Mammary epithelial cell (primary cell): ENCODE measurements around the gene GMPPA.

Experiments used
- EZH2 ChIP-seq: IDR thresholded peaks from 2 replicates; pipeline ENCODE4 v1.6.1; 2012; ENCODE audit warnings: low read length, inconsistent platforms, borderline replicate concordance
- TF ChIP-seq, protein P1 (sequence below), 2 donors: IDR thresholded peaks in 1 of 2; conservative IDR thresholded peaks in 1 of 2; 2 replicates each; pipeline ENCODE4 v1.5.1; 2011 to 2012; ENCODE audit warnings: inconsistent platforms in 2 of 2, low read length in 2 of 2, mild to moderate bottlenecking in 2 of 2, control low read depth in 1 of 2, low read depth in 1 of 2; ENCODE audit not compliant: insufficient read depth in 1 of 2; ENCODE audit errors: extremely low read depth in 1 of 2

DNA sequence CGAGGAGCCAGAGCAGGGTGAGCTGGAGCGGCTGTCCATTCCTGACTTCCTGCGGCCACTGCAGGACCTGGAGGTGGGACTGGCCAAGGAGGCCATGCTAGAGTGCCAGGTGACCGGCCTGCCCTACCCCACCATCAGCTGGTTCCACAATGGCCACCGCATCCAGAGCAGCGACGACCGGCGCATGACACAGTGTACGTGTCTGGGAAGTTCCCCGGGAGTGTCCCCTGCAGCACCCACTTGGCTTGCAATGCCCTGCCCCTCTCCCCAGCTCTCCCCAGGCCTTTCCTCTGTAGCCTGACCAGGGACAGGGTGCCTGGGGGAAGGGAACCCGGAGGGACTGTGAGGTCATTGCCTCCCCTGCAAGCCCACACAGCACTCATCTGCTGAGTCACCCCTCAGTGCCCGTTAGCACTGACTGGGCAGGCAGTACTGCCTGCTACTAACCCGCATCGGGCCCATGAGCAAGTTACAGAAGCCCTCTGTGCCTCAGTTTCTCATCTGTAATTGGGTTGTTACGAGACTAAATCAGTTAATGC is 29.4 kb upstream of the GMPPA start:
- TF ChIP-seq EZH2: no peak
- TF ChIP-seq, protein P1, sequence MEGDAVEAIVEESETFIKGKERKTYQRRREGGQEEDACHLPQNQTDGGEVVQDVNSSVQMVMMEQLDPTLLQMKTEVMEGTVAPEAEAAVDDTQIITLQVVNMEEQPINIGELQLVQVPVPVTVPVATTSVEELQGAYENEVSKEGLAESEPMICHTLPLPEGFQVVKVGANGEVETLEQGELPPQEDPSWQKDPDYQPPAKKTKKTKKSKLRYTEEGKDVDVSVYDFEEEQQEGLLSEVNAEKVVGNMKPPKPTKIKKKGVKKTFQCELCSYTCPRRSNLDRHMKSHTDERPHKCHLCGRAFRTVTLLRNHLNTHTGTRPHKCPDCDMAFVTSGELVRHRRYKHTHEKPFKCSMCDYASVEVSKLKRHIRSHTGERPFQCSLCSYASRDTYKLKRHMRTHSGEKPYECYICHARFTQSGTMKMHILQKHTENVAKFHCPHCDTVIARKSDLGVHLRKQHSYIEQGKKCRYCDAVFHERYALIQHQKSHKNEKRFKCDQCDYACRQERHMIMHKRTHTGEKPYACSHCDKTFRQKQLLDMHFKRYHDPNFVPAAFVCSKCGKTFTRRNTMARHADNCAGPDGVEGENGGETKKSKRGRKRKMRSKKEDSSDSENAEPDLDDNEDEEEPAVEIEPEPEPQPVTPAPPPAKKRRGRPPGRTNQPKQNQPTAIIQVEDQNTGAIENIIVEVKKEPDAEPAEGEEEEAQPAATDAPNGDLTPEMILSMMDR (conservative IDR thresholded peaks at IDR 0.05 in 1 of 2, IDR thresholded peaks at IDR 0.05 in 1 of 2; ENCODE audit: extremely low read depth in 1 of 2, insufficient read depth in 1 of 2, low read depth in 1 of 2, low read length in 2 of 2): no peak
